Measurements from ENCODE around the gene C11orf52.

DNA sequence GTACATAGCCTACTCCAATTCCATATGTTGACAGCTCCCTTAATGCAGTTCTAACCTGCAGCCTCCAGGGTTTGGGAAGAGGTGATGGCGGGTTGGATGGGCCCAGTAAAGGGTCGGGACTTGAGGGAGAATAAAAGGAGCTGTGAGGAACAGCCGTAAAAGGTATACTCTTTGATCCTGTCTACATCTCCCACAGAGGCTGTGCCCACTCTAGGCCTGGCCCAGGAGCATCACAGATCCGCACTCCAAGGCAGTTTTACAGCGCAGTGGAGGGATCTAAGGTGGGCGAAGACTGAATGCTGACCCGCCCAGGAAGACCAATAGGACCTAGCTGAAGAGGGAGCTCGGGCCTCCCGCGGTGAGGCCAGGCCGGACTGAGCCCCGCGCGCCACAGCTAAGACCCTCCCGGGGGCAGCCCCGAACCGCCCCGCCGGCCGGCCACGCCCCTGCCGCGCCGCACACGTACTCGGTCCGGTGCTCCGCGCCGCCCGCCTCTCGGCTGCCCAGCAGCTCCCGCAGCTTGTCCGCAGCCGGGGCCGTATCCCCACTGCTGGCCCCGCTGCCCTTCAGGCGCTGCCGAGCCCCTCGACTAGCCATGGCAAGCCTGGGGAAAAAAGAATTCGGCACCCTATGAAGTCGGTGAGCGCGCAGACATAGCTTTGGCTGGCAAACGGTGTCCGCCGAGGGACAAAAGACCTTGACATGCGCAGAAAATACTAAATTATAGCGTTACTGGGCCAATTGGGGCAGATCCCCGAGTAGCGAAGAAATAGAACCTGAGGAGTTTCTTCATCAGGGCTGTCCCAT is 47.6 kb upstream of the C11orf52 start, which contains the start of gene ALG9:
- TF ChIP-seq HDGF (IDR thresholded peaks at IDR 0.05; ENCODE audit: borderline replicate concordance) (no peak), FOXK2 (IDR thresholded peaks at IDR 0.05) (no peak), SP1 (IDR thresholded peaks at IDR 0.05) (no peak), NFRKB (IDR thresholded peaks at IDR 0.05) (no peak), ELF4 (IDR thresholded peaks at IDR 0.05) (no peak), FOXA1 (IDR thresholded peaks at IDR 0.05) (no peak), L3MBTL2 (conservative IDR thresholded peaks at IDR 0.05) (no peak; the same call in 1 of the 2 replicates), FOXM1 (IDR thresholded peaks at IDR 0.05; ENCODE audit: borderline replicate concordance) (no peak), LEF1 (IDR thresholded peaks at IDR 0.05; ENCODE audit: borderline replicate concordance) (no peak), ZNF384 (IDR thresholded peaks at IDR 0.05) (no peak), BHLHE40 (IDR thresholded peaks at IDR 0.05; ENCODE audit: borderline replicate concordance) (no peak)
- TF ChIP-seq, protein P1, sequence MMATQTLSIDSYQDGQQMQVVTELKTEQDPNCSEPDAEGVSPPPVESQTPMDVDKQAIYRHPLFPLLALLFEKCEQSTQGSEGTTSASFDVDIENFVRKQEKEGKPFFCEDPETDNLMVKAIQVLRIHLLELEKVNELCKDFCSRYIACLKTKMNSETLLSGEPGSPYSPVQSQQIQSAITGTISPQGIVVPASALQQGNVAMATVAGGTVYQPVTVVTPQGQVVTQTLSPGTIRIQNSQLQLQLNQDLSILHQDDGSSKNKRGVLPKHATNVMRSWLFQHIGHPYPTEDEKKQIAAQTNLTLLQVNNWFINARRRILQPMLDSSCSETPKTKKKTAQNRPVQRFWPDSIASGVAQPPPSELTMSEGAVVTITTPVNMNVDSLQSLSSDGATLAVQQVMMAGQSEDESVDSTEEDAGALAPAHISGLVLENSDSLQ (IDR thresholded peaks at IDR 0.05) = peak; percentile 36; the same call in 1 of the 2 replicates

All from HEK293T (cell line).